Activated T-cell treated with anti-CD3 and anti-CD28 coated beads for 4 hours (primary cell): ENCODE data around the gene ZNF732.
A peak's percentile ranks its signal among the peaks of the same experiment; 100 is the strongest.
"Not testable (repeated sequence)": the region's sequence is repeated elsewhere in the genome, so short reads cannot be mapped to it uniquely, and the experiment has no call there.

Source experiments
- DNase-seq: peaks from one replicate; pipeline ENCODE4 v3.0.0-alpha.2; 2020

ZNF732 gene

DNA sequence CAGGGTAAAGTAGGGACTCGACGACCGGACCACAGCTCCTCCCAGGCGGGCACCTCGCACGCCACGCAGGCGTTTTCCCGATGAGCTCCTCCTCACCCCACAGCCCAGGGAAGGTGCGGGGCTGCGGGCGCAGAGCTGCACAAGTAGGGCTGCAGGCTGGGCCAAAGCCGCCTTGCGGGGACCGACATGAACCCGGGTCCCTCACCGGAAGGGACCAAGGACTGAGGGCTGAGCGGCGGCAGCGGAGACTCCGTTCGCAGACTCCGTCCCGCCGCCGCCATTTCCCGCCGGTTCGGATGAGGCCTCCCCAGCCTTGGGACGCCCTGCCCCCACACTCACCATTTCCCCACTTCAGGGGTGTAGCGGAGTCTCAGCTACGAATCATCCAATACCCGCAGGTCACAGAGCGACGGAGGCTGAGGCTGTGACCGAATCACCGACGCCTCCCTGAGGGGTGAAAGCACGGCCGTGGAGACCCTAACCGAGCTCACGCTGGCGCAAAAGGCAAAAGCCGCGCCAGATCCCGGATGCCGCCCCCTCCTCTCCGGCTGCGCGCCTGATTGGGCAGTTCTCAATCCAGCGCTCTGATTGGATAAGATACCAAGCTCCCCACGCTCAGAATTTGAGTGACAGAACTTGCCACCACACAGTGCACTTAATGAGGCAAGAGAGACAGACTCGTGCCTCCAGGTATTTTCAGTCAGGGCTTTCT is at the start of gene ZNF732:
ZNF732 (minus strand) TSS at position 506 of the 712 bp plus-strand sequence; CDS start at position 342, 164 bp downstream.
- DNase-seq: no peak

DNA sequence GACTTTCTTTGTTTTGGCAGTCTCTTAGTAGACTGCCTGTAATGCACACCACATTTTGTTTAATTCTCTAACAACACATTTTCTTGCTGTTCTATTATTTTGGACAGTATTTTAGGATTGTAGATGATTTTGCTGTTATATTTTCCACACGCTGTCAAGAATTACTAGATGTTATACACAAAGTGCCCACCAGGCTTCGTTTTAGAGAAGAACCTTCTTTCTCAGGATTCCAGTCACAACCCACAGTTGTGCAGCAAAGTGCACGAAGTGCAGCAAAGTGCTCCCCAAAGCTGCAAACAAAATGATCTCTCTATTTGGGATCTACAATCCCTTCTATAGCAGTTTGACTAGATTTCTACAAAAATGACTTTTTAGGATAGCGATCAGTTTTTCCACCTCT is 34.7 kb upstream of the ZNF732 start:
- DNase-seq: no peak

DNA sequence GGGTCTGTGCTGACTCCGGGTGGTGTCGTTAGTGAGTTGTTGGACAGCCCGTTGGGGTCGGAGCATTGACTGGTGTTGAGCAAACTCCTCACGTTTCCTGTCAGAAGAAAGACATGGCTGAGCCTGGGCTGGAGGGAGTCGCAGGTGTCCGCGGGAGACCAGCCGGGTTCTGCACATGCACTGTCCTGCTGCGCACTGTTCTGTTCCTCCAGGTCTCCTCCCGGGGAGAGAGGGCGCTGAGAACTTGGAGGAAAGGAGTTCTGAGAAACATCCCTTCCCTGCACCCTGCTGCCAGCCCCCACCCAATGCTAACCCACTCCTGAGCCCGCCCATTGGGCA is 33.5 kb upstream of the ZNF732 start:
- DNase-seq: no peak

DNA sequence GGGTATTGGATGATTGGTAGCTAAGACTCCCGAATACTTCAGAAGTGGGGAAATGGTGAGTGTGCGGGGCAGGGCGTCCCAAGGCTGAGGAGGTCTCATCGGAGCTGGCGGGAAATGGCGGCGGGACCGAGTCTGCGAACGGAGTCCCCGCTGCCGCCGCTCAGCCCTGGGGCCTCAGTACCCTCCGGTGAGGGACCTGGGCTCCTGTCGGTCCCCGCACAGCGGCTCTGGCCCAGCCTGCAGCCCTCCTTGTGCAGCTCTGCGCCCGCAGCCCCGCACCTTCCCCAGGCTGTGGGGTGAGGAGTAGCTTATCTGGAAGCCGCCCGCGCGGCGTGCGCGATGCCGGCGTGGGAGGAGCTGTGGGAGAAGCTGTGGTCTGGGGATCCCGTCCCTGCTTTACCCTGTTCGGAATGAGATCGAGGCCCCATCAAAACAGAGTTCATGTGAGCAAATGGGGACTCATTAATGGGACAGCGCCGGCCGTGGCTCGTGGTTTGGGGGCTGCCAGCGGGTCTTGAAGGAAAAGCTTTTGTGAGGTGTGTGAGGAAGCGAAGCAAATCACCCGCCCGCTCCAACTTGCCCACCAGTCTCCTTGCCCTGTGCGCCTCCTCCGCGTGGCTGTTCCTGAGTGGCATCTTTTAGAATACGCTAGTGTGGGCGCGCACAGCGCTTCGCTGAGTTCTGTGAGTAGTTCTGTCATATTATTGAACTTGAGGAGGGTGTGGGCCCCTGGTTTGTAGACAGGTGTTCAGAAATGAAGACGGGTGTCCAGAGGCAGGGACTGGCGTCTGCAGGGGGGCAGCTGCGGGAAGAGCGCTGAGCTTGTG is 32.9 kb upstream of the ZNF732 start:
- DNase-seq: peak; percentile 46

DNA sequence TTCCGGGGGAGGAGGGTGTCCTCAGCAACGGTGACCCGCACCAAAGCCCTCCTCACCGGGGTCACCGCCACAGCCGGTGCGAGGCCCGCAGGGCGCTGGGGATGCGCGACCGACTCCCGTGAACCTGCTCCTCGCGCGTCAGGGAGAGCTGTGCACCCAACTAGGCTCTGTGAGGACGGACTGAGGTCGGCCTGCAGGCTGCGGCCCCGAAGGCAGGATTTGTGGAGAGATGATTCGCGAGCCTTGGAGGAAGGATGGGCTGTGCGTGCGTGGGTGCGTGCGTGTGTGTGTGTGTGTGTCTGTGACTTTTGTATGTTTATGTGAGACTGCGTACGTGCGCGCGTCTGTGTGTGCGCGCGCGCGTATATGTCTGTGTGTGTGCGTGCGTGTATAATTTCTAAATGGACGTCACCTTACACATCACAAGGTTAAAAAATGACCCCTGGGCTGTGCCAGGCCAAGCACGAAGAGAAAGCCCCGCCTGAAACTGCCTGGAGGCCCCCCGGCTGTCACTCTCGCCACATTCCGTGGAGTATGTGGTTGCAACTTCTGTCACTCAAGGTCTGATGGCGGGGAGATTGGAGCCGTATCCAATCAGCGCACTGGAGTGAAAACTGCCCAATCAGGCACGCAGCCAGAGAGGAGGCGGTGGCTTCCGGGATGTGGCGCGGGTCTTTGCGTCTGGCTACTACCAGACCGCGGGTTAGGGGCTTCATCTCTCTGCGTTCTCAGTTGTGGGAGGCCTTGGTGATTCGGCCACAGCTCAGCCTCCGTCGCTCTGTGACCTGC is 32.1 kb upstream of the ZNF732 start, which contains the start of gene ZNF141:
ZNF141 (plus strand) TSS at position 672 of the 789 bp plus-strand sequence. CDS start 170 bp downstream, outside the sequence.
- peak; percentile 81 for DNase-seq

DNA sequence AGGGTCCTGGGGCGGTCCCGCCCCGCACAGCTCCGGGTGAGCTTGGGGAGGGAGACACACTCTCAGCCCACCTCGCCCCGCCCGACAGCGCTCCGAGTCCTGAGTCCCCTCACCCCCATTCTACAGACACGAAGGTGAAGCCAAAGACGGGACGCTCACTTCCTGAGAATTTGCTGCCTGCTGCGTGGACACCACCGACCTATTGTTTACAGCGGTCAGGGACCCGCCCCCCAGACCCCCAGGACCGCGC is 31.5 kb upstream of the ZNF732 start:
- no peak for DNase-seq

DNA sequence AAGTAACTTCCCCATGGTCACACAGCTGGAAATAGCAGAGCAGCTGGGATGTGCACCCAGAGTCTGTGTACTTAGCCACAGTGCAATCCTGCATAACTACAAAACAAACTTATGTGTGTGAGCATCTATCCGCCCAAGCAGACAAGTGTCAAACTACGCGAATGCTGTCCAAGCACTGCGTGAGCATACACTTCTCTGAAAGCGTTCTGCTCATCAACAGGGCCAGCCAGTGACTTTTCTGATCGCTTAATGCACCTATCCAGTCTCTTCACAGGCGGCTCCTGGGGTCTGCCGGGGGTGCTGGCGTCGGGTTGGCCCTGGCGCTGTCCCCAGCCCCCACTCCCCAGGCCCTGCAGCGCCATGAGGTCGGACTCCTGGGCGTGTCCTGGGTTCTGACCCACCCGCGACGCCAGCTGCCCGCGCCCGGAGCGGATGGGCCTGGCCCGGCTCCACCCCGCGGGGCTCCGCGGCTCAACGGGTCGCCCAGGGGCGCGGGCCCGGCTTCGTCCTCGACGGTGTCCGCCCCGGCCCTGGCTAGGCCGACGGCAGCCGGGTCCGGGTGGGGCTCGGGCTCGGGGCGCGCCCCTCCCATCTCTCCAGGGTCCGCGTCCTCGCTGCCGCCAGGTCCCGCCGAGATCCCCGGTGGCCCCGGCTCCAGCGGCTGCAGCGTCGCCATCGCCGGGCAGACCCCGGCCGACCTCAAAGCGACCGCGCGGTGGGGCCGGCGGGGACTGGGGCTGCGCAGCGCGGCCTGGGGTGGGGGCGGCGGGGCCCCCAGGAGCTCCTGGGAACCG is 31.0 kb upstream of the ZNF732 start:
- no peak for DNase-seq

DNA sequence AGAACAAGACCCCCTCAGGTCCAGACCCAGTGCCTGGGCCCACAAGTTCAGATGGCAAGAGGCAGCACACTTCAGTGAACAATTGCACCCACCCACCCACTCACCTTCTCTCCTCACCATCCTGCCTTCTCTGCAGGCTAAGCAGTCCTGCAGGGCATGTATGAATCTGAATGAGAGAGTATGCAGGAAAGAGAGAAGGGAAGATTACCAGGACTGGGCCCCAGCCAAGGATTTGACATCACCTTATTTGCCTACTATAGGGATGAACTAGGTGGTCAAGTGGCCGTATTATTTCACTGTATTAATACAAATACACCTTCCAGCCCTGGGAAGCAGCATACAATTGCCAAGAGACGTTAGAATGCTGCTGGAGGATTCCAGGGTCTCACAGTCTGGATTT is 30.2 kb upstream of the ZNF732 start:
- DNase-seq: no peak

DNA sequence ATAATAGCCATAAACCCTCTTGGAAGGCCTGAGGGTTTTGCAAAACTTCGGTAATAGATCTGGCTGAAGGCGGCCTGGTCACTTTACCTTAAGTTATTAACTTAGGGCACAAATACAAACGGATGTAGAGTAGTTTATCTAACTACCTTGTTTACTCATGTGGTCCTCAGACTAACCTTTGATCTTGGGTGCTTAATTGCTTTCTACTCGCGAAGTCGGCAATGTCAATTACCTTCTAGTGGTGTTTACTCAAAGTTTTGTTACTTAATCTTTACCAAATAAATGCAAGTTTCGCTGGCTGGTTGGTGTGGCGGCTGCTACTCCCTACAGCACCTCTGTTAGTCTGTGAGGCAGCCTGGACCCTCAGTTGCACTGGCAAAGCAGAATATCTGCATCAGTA is 23.5 kb upstream of the ZNF732 start:
- no peak for DNase-seq

DNA sequence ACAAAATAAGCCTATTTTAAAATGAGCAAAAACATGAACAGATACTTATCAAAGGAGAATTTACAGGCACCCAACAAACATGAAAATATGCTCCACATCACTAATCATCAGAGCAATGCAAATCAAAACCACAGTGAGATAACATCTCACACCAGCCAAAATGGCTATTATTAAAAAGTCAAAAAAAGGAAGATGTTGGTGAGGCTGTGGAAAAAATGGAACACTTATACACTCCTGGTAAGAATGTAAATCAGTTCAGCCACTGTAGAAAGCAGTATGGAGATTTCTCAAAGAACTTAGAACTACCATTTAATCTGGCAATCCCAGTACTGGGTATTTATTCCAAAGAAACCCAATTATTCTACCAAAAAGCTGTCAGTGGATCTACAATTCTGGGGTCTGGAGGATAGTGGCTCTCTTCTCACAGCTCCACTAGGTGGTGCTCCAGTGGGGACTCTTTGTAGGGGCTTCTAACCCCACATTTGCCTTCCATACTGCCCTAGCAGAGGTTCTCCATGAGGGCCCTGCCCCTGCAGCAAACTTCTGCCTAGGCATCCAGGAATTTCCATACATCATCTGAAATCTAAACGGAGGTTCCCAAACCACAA is 9.1 kb upstream of the ZNF732 start:
- no peak for DNase-seq

DNA sequence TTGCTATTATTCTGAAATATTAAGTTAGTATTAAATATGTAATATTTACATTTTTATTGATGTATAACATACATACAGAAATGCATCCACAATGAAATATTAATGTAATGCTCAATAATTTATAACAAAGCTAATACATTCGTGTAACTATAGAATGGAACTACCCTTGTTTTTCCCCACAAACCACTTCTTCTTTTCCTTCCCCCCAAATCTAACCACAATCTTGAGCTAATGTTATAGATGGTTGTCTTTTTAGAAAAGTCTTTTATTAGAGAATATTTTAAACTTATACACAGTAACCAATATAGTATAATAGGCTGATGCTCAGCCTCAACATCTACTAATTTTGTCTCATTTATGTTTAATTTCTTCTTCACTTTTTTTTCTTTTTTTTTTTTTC is 4.5 kb upstream of the ZNF732 start:
- no peak for DNase-seq

DNA sequence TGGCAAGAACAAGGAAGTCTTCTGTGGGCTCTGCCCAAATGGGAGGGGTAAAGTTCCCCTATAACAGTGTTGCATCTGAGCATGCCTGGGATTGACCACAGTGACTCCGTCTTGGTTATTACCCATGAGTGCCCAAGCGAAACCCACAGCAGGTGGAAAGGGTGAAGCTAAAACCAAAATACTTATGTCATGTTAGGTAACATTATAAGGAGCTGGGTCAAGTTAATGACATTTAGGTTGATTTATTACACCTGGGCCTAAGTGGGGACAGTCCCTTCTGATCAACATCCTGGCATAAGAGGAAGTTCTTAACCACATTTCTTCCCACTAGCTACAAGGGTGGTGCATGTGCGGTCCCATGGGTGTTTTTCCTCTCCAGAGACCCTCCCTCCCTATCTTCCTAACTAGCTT is 1.3 kb upstream of the ZNF732 start:
- DNase-seq: no peak

DNA sequence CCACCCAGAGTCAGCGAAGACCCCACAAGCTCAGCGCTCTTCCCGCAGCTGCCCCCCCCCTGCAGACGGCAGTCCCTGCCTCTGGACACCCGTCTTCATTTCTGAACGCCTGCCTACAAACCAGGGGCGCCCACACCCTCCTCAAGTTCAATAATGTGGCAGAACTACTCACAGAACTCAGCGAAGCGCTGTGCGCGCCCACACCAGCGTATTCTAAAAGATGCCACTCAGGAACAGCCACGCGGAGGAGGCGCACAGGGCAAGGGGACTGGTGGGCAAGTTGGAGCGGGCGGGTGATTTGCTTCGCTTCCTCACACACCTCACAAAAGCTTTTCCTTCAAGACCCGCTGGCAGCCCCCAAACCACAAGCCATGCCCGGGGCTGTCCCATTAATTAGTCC is 758 bp downstream of the ZNF732 start:
- not testable (repeated sequence) for DNase-seq

DNA sequence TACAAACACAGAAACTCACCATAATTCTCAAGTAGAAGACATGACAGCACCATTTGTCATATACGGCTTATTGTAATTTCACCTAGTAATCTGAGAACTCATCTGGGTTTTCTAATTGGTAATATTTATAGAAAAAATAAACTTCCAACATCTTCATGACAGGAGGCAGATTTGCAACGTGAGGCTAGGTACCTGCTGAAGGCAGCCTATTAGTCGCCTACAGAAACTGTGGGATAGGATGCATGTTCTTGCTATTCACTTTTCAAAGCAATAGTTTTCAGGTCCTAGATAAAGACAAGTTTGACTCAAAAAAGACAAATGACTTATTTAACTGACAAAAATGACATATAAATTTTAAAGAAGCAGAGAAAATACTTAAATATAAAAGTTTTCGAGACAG is 2.9 kb downstream of the ZNF732 start:
- DNase-seq: no peak

DNA sequence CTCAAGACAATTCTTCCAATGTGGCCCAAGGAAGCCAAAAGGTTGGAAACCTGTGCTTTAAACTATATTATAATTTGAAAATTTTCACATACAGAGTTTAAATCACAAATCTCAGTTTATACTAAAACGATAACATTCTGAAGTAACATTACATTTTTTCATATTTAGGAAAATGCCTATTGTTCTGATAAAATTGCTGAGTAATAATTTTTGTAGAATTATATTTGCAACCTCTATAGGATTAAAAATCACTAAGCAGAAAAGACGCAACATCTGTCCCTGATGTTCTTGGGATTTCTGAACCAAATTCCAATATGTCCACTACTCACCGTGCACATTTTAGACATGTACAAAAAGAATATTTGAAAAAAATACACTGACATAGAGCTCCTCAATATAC is 10.5 kb downstream of the ZNF732 start:
- DNase-seq: no peak

DNA sequence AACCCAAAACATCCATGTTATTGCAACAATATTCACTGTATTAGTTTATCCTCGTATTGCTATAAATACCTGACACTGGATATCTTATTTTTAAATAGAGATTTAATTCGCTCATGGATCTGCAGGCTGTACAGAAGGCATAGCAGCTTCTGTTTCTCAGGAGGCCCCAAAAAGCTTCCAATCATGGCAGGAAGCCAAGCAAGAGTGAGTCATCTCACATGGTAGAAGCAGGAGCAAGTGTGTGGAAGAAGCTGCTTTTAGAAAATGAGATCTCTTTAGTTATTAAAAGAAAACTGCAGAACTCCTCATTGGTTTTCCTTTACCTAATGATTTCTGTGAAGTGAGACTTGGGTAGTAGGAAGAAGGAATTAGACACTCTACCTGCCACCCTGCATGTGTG is 16.4 kb downstream of the ZNF732 start:
- DNase-seq: no peak

DNA sequence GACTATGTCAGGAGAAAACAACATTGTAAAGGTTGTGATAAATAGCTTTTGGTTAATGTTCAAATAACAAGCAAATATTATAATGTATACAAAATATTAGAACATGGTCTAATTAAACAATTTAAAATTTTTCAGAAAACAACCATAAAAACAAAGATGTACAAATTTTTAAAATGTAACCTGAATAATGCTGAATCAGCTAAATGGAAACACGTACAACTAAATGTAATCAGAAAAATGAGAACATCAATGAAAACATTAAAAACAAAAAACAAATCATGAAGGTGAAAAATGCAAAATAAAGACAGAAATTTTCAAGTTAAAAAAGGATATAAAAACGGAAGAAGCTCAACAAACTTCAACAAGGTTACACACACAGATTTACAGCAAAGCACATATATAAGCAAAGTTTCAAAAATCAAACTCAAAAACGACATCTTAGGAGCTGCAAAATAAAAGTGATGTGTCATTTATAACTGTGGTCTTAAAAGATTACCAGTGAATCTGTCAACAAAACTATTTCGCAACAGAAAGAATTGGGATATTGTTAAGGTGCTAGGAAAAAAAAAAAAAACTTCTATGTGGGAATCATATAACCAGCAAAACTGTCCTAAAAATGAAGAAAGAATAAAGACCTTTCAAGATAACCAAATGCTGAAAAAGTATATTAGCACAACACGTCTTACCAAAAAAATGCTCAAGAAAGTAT is 31.8 kb downstream of the ZNF732 start:
- no peak for DNase-seq

DNA sequence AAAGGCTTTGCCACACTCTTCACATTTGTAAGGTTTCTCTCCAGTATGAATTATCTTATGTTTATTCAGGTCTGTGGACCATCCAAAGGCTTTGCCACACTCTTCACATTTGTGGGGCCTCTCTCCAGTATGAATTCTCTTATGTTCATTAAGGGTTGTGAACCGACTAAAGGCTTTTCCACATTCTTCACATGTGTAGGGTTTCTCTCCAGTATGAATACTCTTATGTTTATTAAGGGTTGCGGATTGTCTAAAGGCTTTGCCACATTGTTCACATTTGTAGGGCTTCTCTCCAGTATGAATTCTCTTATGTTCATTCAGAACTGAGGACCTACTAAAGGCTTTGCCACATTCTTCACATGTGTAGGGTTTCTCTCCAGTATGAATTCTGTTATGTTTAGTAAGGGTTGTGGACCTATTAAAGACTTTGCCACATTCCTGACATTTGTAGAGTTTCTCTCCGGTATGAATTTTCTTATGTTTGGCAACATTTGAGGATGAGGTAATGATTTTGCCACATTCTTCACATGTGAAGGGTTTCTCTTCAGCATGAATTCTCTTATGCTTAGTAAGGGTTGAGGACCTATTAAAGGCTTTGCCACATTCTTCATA is 33.7 kb downstream of the ZNF732 start:
- no peak for DNase-seq

DNA sequence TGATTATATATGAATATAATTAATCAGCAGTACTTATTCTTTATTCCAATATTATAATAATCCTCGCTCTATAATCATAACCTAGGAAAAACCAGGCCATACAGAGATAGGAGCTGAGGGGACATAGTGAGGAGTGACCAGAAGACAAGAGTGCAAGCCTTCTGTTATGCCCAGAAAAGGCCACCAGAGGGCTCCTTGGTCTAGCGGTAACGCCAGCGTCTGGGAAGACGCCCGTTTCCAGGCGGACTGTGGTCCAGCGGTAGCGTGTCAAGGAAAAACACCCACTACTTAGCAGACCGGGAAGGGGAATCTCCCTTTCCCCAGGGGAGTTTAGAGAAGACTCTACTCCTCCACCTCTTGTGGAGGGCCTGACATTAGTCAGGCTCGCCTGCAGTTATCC is 46.0 kb downstream of the ZNF732 start:
- DNase-seq: not testable (repeated sequence)

DNA sequence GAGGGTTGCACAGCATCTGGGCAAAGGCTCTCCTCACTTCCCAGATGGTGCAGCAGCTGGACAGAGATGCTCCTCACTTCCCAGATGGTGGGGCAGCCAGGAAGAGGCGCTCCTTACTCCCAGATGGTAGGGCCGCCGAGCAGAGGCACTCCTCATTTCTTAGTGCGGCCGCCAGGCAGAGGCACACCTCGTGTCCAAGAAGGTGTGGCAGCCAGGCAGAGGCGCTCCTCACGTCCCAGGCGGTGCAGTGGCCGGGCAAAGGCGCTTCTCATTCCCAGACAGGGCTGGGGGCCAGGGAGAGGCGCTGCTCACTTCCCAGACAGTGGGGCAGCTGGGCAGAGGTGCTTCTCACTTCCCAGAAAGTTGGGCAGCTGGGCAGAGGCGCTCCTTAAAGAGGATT is 48.8 kb downstream of the ZNF732 start:
- DNase-seq: no peak

DNA sequence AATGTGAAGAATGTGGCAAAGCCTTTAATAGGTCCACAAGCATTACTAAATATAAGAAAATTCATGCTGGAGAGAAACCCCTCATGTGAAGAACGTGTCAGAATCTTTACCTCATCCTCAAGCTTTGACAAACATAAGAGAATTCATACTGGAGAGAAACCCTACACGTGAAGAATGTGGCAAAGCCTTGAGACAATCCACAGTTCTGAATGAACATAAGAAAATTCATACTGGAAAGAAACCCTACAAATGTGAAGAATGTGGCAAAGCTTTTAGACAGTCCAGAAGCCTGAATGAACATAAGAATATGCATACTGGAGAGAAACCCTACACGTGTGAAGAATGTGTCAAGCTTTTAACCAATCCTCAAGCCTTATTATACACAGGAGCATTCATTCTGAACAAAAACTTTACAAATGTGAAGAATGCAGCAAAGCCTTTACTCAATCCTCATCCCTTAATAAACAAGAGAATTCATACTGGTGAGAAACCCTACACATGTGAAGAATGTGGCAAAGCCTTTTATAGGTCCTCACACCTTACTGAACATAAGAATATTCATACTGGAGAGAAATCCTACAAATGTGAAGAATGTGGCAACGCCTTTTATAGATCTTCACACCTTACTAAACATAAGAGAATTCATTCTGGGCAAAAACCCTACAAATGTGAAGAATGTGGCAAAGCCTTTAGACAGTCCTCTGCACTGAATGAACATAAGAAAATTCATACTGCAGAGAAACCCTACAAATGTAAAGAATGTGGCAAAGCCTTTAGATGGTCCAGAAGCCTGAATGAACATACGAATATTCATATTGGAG is 51.1 kb downstream of the ZNF732 start:
- no peak for DNase-seq
